Naive B cell (primary cell): ENCODE results near the gene CSRNP2. TPM values are rescaled to one million over a fixed set of nuclear protein-coding genes. Genes with fewer than 3 reads are reported as not detected.
"Not testable (repeated sequence)": the region's sequence is repeated elsewhere in the genome, so short reads cannot be mapped to it uniquely, and the experiment has no call there.

Source experiments
- ATAC-seq, 2 donors: fragments of 150-1000 bp; cut with Tn5 transposase; 2 replicates each; pipeline ENCODE4 v1.10.0; 2021; ENCODE audit warnings: low read depth in 2 of 2, mild to moderate bottlenecking in 2 of 2, moderate library complexity in 2 of 2
- DNase-seq: peaks from one replicate; pipeline ENCODE4 v3.0.0; 2022
- H3K27ac Mint-ChIP-seq, 6 donors: one replicate each; pipeline ENCODE4 v1.8.0; 2020 to 2022; ENCODE audit warnings: mild to moderate bottlenecking in 6 of 6, mixed read lengths in 6 of 6, moderate library complexity in 5 of 6, inconsistent platforms in 2 of 6
- H3K27me3 Mint-ChIP-seq, 3 donors: one replicate each; pipeline ENCODE4 v1.8.0; 2021 to 2022; ENCODE audit warnings: mixed read lengths in 3 of 3, mild to moderate bottlenecking in 1 of 3
- H3K36me3 Mint-ChIP-seq, 2 donors: one replicate each; pipeline ENCODE4 v1.8.0; 2020 to 2022; ENCODE audit warnings: mixed read lengths in 2 of 2, inconsistent platforms in 1 of 2, mild to moderate bottlenecking in 1 of 2
- H3K4me1 Mint-ChIP-seq, 3 donors: one replicate each; pipeline ENCODE4 v1.8.0; 2020 to 2022; ENCODE audit warnings: mixed read lengths in 3 of 3, inconsistent platforms in 1 of 3, mild to moderate bottlenecking in 1 of 3, moderate library complexity in 1 of 3
- H3K4me3 Mint-ChIP-seq, 8 donors: one replicate each; pipeline ENCODE4 v1.8.0; 2020 to 2022; ENCODE audit warnings: mild to moderate bottlenecking in 8 of 8, mixed read lengths in 8 of 8, moderate library complexity in 8 of 8, inconsistent platforms in 2 of 8
- H3K9me3 Mint-ChIP-seq, 7 donors: one replicate each; pipeline ENCODE4 v1.8.0; 2020 to 2022; ENCODE audit warnings: mixed read lengths in 7 of 7, mild to moderate bottlenecking in 5 of 7, inconsistent platforms in 2 of 7, moderate library complexity in 1 of 7
- polyA plus RNA-seq, 6 donors: library from polyadenylated mRNA; unstranded; fragments of 300-500 nt; fragmentation: Illumina TruSeq; gene quantifications; one replicate each; pipeline ENCODE4 v1.2.3, GENCODE V29; 2021; ENCODE audit warnings: low read depth in 6 of 6

The CSRNP2 gene
- polyA plus RNA-seq, 6 donors from 2014 or later, result 1.8 to 6.9 (median 4.3) TPM; not detected in 1

DNA sequence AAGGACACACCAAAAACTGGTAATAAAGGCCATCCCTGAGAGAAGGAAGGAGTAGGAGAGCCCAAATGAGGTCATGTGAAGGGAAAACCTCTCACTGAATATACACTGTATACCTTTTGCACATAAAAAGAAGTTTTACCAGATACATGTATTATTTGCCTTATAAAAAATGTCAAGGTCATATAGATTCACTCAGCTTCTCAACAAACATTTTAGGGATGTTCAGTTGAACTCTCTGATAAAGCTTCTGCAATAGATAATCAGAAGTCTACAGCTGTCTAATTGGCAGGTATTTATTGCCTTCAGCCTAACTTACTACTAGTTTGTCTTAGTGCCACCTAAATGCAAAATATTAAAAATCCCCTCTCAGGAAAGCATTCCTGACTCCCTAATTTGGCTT lies 65.9 kb downstream of the CSRNP2 start:
- Mint-ChIP-seq H3K27ac (no peak overlapping the region), H3K36me3 (no peaks in the 10 kb centered on the region), H3K27me3 (no peaks in the 10 kb centered on the region), H3K9me3 (no peaks in the 10 kb centered on the region), H3K4me1 (peaks cover 15 to 23% (median 20%) of the 10 kb centered on the region in 3 donors), H3K4me3 (no peak overlapping the region)
- ATAC-seq (no peak), DNase-seq (no peak)

DNA sequence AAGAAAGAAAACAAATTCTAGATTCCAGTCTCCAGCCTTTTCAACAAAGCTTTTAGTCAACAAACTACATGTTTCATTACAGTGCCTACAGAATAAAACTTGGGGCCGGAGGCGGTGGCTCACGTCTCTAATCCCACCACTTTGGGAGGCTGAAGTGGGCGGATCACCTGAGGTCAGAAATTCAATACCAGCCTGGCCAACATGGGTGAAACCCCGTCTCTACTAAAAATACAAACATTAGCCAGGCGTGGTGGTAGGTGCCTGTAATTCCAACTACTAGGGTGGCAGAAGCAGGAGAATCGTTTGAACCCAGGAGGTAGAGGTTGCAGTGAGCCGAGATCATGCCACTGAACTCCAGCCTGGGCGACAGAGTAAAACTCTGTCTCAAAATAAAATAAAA lies 68.9 kb downstream of the CSRNP2 start:
- not testable (repeated sequence) for ATAC-seq, H3K4me3 Mint-ChIP-seq, H3K27ac Mint-ChIP-seq, DNase-seq, H3K27me3 Mint-ChIP-seq, H3K9me3 Mint-ChIP-seq, H3K36me3 Mint-ChIP-seq
- peaks cover 10 to 18% (median 11%) of the 10 kb centered on the region in 3 donors for H3K4me1 Mint-ChIP-seq

DNA sequence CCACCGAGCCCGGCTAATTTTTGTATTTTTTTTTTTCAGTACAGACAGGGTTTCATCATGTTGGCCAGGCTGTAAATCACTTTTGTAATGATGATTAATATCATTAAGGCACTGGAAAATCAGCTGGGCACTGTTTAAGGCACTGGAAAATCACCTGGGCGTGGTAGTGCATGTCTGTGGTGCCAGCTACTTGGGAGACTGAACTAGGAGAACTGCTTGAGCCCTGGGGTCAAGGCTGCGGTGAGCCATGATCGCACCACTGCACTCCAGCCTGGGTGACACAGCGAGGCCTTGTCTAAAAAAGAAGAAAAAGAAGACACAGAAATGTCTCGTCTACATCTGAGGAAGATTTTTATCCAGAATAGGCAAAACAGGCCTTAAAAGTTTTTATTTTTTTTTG lies 70.0 kb downstream of the CSRNP2 start:
- no peak for ATAC-seq
- H3K36me3 Mint-ChIP-seq, result no peaks in the 10 kb centered on the region
- H3K4me1 Mint-ChIP-seq, result peaks cover 15 to 26% (median 21%) of the 10 kb centered on the region in 3 donors
- DNase-seq, result no peak
- H3K27me3 Mint-ChIP-seq, result no peaks in the 10 kb centered on the region
- H3K4me3 Mint-ChIP-seq, result no peak overlapping the region
- no peak overlapping the region for H3K27ac Mint-ChIP-seq
- H3K9me3 Mint-ChIP-seq, result no peaks in the 10 kb centered on the region

DNA sequence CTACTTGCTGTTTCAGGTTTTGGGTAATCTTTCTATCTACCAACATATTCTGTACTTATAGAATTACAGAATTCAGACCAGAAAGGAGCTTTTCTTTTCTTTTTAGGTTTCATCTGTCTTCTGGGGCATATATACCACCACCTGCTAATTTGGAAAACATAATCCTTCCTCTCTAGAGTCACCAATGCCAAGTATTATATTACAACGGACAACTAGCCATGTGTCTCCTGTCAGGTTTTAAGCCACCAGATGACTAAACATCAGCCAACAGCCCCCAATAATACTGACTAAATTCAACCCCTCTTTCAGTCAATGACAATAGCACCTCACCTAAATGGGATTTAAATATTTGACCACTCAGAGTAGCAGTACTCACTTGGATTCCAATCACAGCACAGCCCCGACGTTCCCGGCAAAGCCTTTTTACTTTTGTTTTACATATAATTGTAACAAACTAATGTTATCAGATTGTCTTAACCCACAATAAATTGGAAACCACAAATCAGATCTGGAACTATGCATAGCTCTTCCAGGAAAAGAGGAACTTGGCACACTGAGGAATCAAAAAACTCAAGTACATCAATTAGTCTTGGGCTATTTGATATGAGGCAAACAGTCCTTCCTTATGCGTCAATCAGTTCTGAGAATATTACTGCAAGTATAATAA lies 70.7 kb downstream of the CSRNP2 start:
- DNase-seq (no peak), ATAC-seq (no peak)
- Mint-ChIP-seq H3K9me3 (no peaks in the 10 kb centered on the region), H3K4me3 (no peak overlapping the region), H3K27ac (peak overlapping the region in 2 of 6 donors; percentile 12 to 68), H3K36me3 (no peaks in the 10 kb centered on the region), H3K27me3 (no peaks in the 10 kb centered on the region), H3K4me1 (peaks cover 15 to 26% (median 24%) of the 10 kb centered on the region in 3 donors)

DNA sequence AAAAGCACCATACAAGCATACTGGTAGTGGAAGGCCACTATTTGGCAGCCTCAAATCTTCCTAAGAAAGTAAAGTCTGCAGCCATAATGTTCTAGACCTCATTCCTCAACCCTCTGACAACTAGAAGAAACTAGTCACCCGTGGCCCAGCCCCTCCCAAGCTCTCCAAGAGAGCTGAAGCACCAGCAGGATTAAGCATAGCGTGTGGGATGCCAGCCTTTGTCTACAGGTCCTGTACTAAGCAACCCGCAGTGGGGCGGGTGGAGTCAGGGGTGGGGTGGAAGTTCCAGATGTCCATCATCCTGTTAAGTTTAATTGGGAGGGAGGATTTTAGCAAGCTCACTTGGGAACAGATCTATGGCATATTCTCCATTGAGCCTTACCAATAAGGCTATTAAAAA lies 71.4 kb downstream of the CSRNP2 start:
- no peaks in the 10 kb centered on the region for H3K36me3 Mint-ChIP-seq
- DNase-seq, result no peak
- H3K27ac Mint-ChIP-seq, result peak overlapping the region in 1 of 6 donors; percentile 65
- H3K9me3 Mint-ChIP-seq, result no peaks in the 10 kb centered on the region
- no peaks in the 10 kb centered on the region for H3K27me3 Mint-ChIP-seq
- ATAC-seq, result no peak
- H3K4me3 Mint-ChIP-seq, result no peak overlapping the region
- H3K4me1 Mint-ChIP-seq, result peaks cover 11 to 25% (median 20%) of the 10 kb centered on the region in 3 donors

Other genes starting within 250 kb of the CSRNP2 start
- gene TMPRSS12, start 240.7 kb downstream of the CSRNP2 start, polyA plus RNA-seq, result not detected
- gene HIGD1C, start 131.1 kb downstream of the CSRNP2 start, polyA plus RNA-seq, result not detected
- 10 to 100 TPM in 2 of 6 donors, 1 to 10 TPM in 4; 7.7 to 14.5 (median 9.4) TPM for gene SLC11A2, start 57.2 kb downstream of the CSRNP2 start, polyA plus RNA-seq
- 10 to 100 TPM; 17.9 to 32.7 (median 24.8) TPM for gene LETMD1, start 35.3 kb downstream of the CSRNP2 start, polyA plus RNA-seq
- 10 to 100 TPM in 5 of 6 donors, 1 to 10 TPM in 1; 9.7 to 14.0 (median 13.1) TPM for gene TFCP2, start 89.5 kb upstream of the CSRNP2 start, polyA plus RNA-seq
- gene POU6F1, start 134.5 kb upstream of the CSRNP2 start, polyA plus RNA-seq, result 1 to 10 TPM in 5 of 6 donors, not detected in 1; 1.1 to 3.4 (median 1.7) TPM
- gene DAZAP2, start 155.2 kb upstream of the CSRNP2 start, polyA plus RNA-seq, result 1,000 to 10,000 TPM; 1,454 to 3,149 (median 1,632) TPM
- 10 to 100 TPM; 26.8 to 55.3 (median 41.1) TPM for gene SMAGP, start 186.8 kb upstream of the CSRNP2 start, polyA plus RNA-seq
- 100 to 1,000 TPM in 2 of 6 donors, 10 to 100 TPM in 4; 74.2 to 140 (median 86.5) TPM for gene BIN2, start 240.6 kb upstream of the CSRNP2 start, polyA plus RNA-seq